GM12878 (cell line): Measurements from ENCODE around the gene HS6ST3. TPM values are rescaled to one million over a fixed set of nuclear protein-coding genes. Genes with fewer than 3 reads are reported as not detected.

Source experiments
- ATAC-seq: fragments of 200-7000 bp; cut with Tn5 transposase; 3 replicates; pipeline ENCODE4 v1.9.1; 2020; ENCODE audit warnings: mild to moderate bottlenecking, moderate library complexity
- BruUV-seq: library from RNA; stranded (reverse); fragments of 400-500 nt; replicated peaks from 2 replicates; lab custom pipeline; 2021; lab: Mats Ljungman, UMichigan
- CTCF ChIA-PET: fragments of 300-600 bp; sonication (Branson Sonifier 250); formaldehyde crosslinking; extraction: SDS; loops from one replicate; lab custom pipeline; 2021; ENCODE audit warnings: inconsistent platforms; lab: Yijun Ruan, JAX
- POLR2A ChIA-PET: fragments of 350-600 bp; formaldehyde crosslinking; extraction: SDS; loops from one replicate; lab custom pipeline; 2021; ENCODE audit warnings: inconsistent platforms; lab: Charles Lee
- RAD21 ChIA-PET: fragments of 300-600 bp; sonication (Branson Sonifier 250); formaldehyde crosslinking; loops from one replicate; lab custom pipeline; 2023; ENCODE audit warnings: antibody characterized with exemption; ENCODE audit not compliant: unreplicated experiment; lab: Charles Lee
- SMC1A ChIA-PET: fragments of 300-600 bp; sonication (Branson Sonifier 250); formaldehyde crosslinking; loops from one replicate; lab custom pipeline; 2023; ENCODE audit not compliant: unreplicated experiment, uncharacterized antibody; lab: Charles Lee
- DNase-seq: peaks from one replicate; pipeline ENCODE4 v3.0.0-alpha.2; 2011; ENCODE audit warnings: low read depth, low spot score
- FAIRE-seq: peaks from 3 replicates; lab custom pipeline; 2011; peaks lifted over from hg19 to GRCh38; lab: Jason Lieb, UNC
- H2AFZ ChIP-seq: 2 replicates; pipeline ENCODE4 v1.6.0; 2011; ENCODE audit warnings: low read depth, low read length, control low read depth; ENCODE audit not compliant: control insufficient read depth
- H3K27ac ChIP-seq: 2 replicates; pipeline ENCODE4 v1.5.1; 2011; ENCODE audit warnings: control low read depth; ENCODE audit not compliant: control insufficient read depth, insufficient read depth
- H3K27me3 ChIP-seq, 2 experiments: replicated peaks in 1 of 2; 2 replicates each; pipeline versions ENCODE4 v1.6.0 to v1.6.1; 2011; ENCODE audit warnings: low read length in 1 of 2; ENCODE audit not compliant: control insufficient read depth in 2 of 2, insufficient read depth in 2 of 2
- H3K36me3 ChIP-seq, 2 experiments: 2 replicates each; pipeline ENCODE4 v1.5.1; 2011; ENCODE audit warnings: low read length in 1 of 2; ENCODE audit not compliant: control insufficient read depth in 2 of 2, insufficient read depth in 2 of 2
- H3K4me1 ChIP-seq: 2 replicates; pipeline ENCODE4 v1.6.1; 2011; ENCODE audit warnings: mild to moderate bottlenecking, low read length, moderate library complexity, mixed read lengths; ENCODE audit not compliant: control insufficient read depth, insufficient read depth
- H3K4me2 ChIP-seq: 2 replicates; pipeline ENCODE4 v1.6.0; 2011; ENCODE audit warnings: control low read depth; ENCODE audit not compliant: control insufficient read depth, insufficient read depth
- H3K4me3 ChIP-seq: fragments of 200-600 bp; sonication (generic); 2 replicates; pipeline ENCODE4 v1.5.1; 2016
- H3K79me2 ChIP-seq: 2 replicates; pipeline ENCODE4 v1.6.0; 2011; ENCODE audit warnings: low read length; ENCODE audit not compliant: control insufficient read depth, insufficient read depth
- H3K9ac ChIP-seq: 2 replicates; pipeline ENCODE4 v1.8.0; 2011; ENCODE audit warnings: low read length, control low read depth, mixed read lengths; ENCODE audit not compliant: control insufficient read depth, insufficient read depth
- H3K9me3 ChIP-seq: replicated peaks from 3 replicates; pipeline ENCODE4 v1.5.1; 2011; ENCODE audit warnings: mild to moderate bottlenecking, low read length; ENCODE audit not compliant: control insufficient read depth, insufficient read depth
- H4K20me1 ChIP-seq: 2 replicates; pipeline ENCODE4 v1.6.0; 2011; ENCODE audit not compliant: control insufficient read depth, insufficient read depth
- ATF3 ChIP-seq: IDR thresholded peaks from 2 replicates; pipeline ENCODE4 v1.6.1; 2011; ENCODE audit warnings: low read depth, mild to moderate bottlenecking, low read length, moderate library complexity, borderline replicate concordance; ENCODE audit errors: extremely low read depth
- BMI1 ChIP-seq: fragments of 450-650 bp; IDR thresholded peaks from 2 replicates; pipeline ENCODE4 v1.6.1; 2016; ENCODE audit warnings: mild to moderate bottlenecking, moderate library complexity, borderline replicate concordance
- BRCA1 ChIP-seq: IDR thresholded peaks from 2 replicates; pipeline ENCODE4 v1.6.1; 2011; ENCODE audit warnings: low read depth, low read length, improper control_type of control experiment
- ESRRA ChIP-seq: IDR thresholded peaks from 2 replicates; pipeline ENCODE4 v1.6.1; 2012; ENCODE audit warnings: mild to moderate bottlenecking, low read length, improper control_type of control experiment
- NRF1 ChIP-seq: conservative IDR thresholded peaks from 2 replicates; pipeline ENCODE4 v1.6.1; 2011; ENCODE audit warnings: mild to moderate bottlenecking, low read depth, low read length, improper control_type of control experiment
- RUNX3 ChIP-seq: IDR thresholded peaks from 2 replicates; pipeline ENCODE4 v1.6.1; 2012; ENCODE audit warnings: low read length, inconsistent platforms
- SKIL ChIP-seq: fragments of 450-650 bp; IDR thresholded peaks from 2 replicates; pipeline ENCODE4 v1.6.1; 2017; ENCODE audit warnings: mild to moderate bottlenecking, low read depth, inconsistent platforms; ENCODE audit not compliant: poor library complexity, severe bottlenecking
- SMAD5 ChIP-seq: IDR thresholded peaks from 2 replicates; pipeline ENCODE4 v1.6.1; 2016; ENCODE audit warnings: antibody characterized with exemption, low read depth
- SRF ChIP-seq, 2 experiments: IDR thresholded peaks; 2 replicates each; pipeline ENCODE4 v1.6.1; 2011; ENCODE audit warnings: low read depth in 2 of 2, low read length in 2 of 2, mild to moderate bottlenecking in 1 of 2, moderate library complexity in 1 of 2
- WGBS: methylation state at CpG from one replicate; pipeline ENCODE4 v1.1.6; 2016; ENCODE audit warnings: low lambda C conversion rate; ENCODE audit not compliant: insufficient replicate concordance, insufficient coverage; ENCODE audit errors: missing lambda C conversion rate; 5-methylcytosine and 5-hydroxymethylcytosine counted together
- in situ Hi-C: fragments of 300-500 bp; cut with MboI; formaldehyde crosslinking; loops from 9 replicates; pipeline ENCODE4 v1.14.3; 2018; ENCODE audit warnings: mixed read lengths
- intact Hi-C: fragments of 100-400 bp; cut with micrococcal nuclease; formaldehyde crosslinking; loops from one replicate; pipeline ENCODE4 v1.14.2; 2022; ENCODE audit not compliant: unreplicated experiment
- polyA plus RNA-seq, 11 experiments: library from polyadenylated mRNA; depleted of rRNA in 4 of 11; unstranded in 6 of 11; stranded (reverse) in 5 of 11; fragments of >200 nt; fragmentation: Nextera tagmentation in 4 of 11; fragmentation: Illumina TruSeq in 1 of 11; extraction: Ambion mirVana in 4 of 11; extraction: Trizol in 1 of 11; gene quantifications; 1 replicate in 1 of 11; 2 replicates in 10 of 11; pipeline versions ENCODE4 v1.2.1 to v1.2.3, GENCODE V29; 2011 to 2016; ENCODE audit warnings: inconsistent platforms in 2 of 11, missing spikeins in 2 of 11, low read depth in 1 of 11
- total RNA-seq, 4 experiments: library from RNA; depleted of rRNA in 3 of 4; stranded (reverse); fragments of >200 nt in 3 of 4; fragmentation: Illumina TruSeq in 1 of 4; extraction: Trizol in 1 of 4; gene quantifications; 2 replicates each; pipeline versions ENCODE4 v1.2.1 to v1.2.3, GENCODE V29; 2013 to 2021

The HS6ST3 gene
- total and polyA plus RNA-seq, 10 of the 15 experiments (the other 5 are each of a cell fraction or from before 2014, with no cell fraction given), result under 0.01 to 2.9 TPM; not detected in 8

GRCh38 chr13:96450326-96451020 is 360.6 kb downstream of the HS6ST3 start:
- ChIA-PET SMC1A (no interaction called here), CTCF (no interaction called here), RAD21 (no interaction called here), POLR2A (no interaction called here)
- Histone ChIP-seq H3K79me2 (no peaks in the 10 kb centered on the region), H3K9me3 (no peaks in the 10 kb centered on the region), H3K9ac (no peak overlapping the region), H4K20me1 (no peaks in the 10 kb centered on the region), H3K27ac (no peak overlapping the region), H3K27me3 (no peaks in the 10 kb centered on the region), H3K4me3 (no peak overlapping the region), H3K4me1 (no peaks in the 10 kb centered on the region), H3K4me2 (no peak overlapping the region), H2AFZ (no peak overlapping the region), H3K36me3 (no peaks in the 10 kb centered on the region)
- no TSS peak for BruUV-seq
- ATAC-seq, result no peak
- 2% methylated on average over 4 of the region's 4 CpGs for WGBS
- no peak for DNase-seq
- no peak for TF ChIP-seq SRF (IDR thresholded peaks at IDR 0.05; ENCODE audit: low read depth in 2 of 2, low read length in 2 of 2)
- TF ChIP-seq ATF3, result no peak
- no peak for TF ChIP-seq SMAD5
- TF ChIP-seq SKIL, result no peak
- TF ChIP-seq NRF1, result no peak
- no peak for TF ChIP-seq BRCA1
- TF ChIP-seq RUNX3, result no peak
- TF ChIP-seq BMI1, result no peak
- no peak for TF ChIP-seq ESRRA
- intact Hi-C loops, result no loop called here
- in situ Hi-C loops, result no loop called here
- FAIRE-seq, result no peak
